Keratinocyte (primary cell): ENCODE results near the gene INO80E.

ENCODE experiments used
- CTCF ChIP-seq, 3 experiments: IDR thresholded peaks in 1 of 3; conservative IDR thresholded peaks in 1 of 3; optimal IDR thresholded peaks in 1 of 3; 2 replicates in 2 of 3; 3 replicates in 1 of 3; pipeline versions ENCODE3 to v1.5.1; 2011; ENCODE audit warnings: low read length in 3 of 3, mild to moderate bottlenecking in 3 of 3, moderate library complexity in 2 of 3, control low read depth in 1 of 3, inconsistent platforms in 1 of 3; ENCODE audit not compliant: insufficient read depth in 2 of 3; ENCODE audit errors: extremely low read depth in 1 of 3
- EZH2 ChIP-seq: IDR thresholded peaks from one replicate; pipeline ENCODE4 v1.6.1; 2012; ENCODE audit warnings: inconsistent platforms, mild to moderate bottlenecking, low read length, moderate library complexity

- no peak for TF ChIP-seq CTCF (optimal IDR thresholded peaks at IDR 0.05 in 1 of 3, IDR thresholded peaks at IDR 0.05 in 1 of 3, conservative IDR thresholded peaks at IDR 0.05 in 1 of 3; ENCODE audit: extremely low read depth in 1 of 3, insufficient read depth in 2 of 3, low read length in 3 of 3)
- TF ChIP-seq EZH2 = no peak
These were observed 20.7 kb downstream of the INO80E start for GRCh38 chr16:30016555-30017276.
